Subcutaneous adipose tissue (tissue), 4 donors: ENCODE measurements around the gene FRAS1. TPM values are rescaled to one million over a fixed set of nuclear protein-coding genes. Genes with fewer than 3 reads are reported as not detected.

Source experiments
- CTCF ChIP-seq: fragments of 450-650 bp; IDR thresholded peaks from one replicate; pipeline ENCODE4 v1.5.1; 2016; ENCODE audit warnings: low read depth, mild to moderate bottlenecking, control low read depth, antibody characterized with exemption, moderate library complexity
- total RNA-seq, 4 donors: library from RNA; depleted of rRNA; stranded (reverse); fragments of >200 nt; gene quantifications; one replicate each; pipeline ENCODE4 v1.1.0, GENCODE V29; 2016

FRAS1 gene
- total RNA-seq, 4 donors from 2014 or later: 2.2 to 6.0 (median 3.6) TPM

GRCh38 chr4:78556665-78557064 is 499.5 kb downstream of the FRAS1 start:
- TF ChIP-seq CTCF: no peak

GRCh38 chr4:78557841-78558240 is 500.7 kb downstream of the FRAS1 start:
- no peak for TF ChIP-seq CTCF

- TF ChIP-seq CTCF: no peak
Observed at GRCh38 chr4:78558410-78558809, 501.3 kb downstream of the FRAS1 start.

- no peak for TF ChIP-seq CTCF
Observed at GRCh38 chr4:78560296-78560963, 503.3 kb downstream of the FRAS1 start.

- TF ChIP-seq CTCF: no peak
Observed at GRCh38 chr4:78561677-78562076, 504.6 kb downstream of the FRAS1 start.

GRCh38 chr4:78562687-78563086 is 505.6 kb downstream of the FRAS1 start:
- no peak for TF ChIP-seq CTCF

- TF ChIP-seq CTCF: no peak
Observed at GRCh38 chr4:78565971-78566372, 508.8 kb downstream of the FRAS1 start.
